Lower lobe of right lung (tissue), 2 donors: ENCODE data around the gene TET1. TPM values are rescaled to one million over a fixed set of nuclear protein-coding genes. Genes with fewer than 3 reads are reported as not detected.
"Not testable (repeated sequence)": the region's sequence is repeated elsewhere in the genome, so short reads cannot be mapped to it uniquely, and the experiment has no call there.

Experiments
- ATAC-seq, 2 donors: fragments of 200-7000 bp; cut with Tn5 transposase; one replicate each; pipeline ENCODE4 v1.9.1; 2020 to 2022; ENCODE audit warnings: mild to moderate bottlenecking in 2 of 2, moderate library complexity in 2 of 2
- DNase-seq: peaks from one replicate; pipeline ENCODE4 v3.0.0-alpha.2; 2020
- H3K27ac ChIP-seq: fragments of 200-600 bp; one replicate; pipeline ENCODE4 v1.8.0; 2022
- H3K27me3 ChIP-seq: fragments of 200-600 bp; one replicate; pipeline ENCODE4 v1.8.0; 2022; ENCODE audit warnings: low read depth
- H3K36me3 ChIP-seq: fragments of 200-600 bp; one replicate; pipeline ENCODE4 v1.8.0; 2022; ENCODE audit warnings: mild to moderate bottlenecking
- H3K4me1 ChIP-seq: fragments of 200-600 bp; one replicate; pipeline ENCODE4 v1.8.0; 2022
- H3K4me3 ChIP-seq: fragments of 200-600 bp; one replicate; pipeline ENCODE4 v1.8.0; 2022; ENCODE audit warnings: mild to moderate bottlenecking
- H3K9me3 ChIP-seq: fragments of 200-600 bp; one replicate; pipeline ENCODE4 v1.8.0; 2022
- intact Hi-C: fragments of 100-400 bp; cut with DNase I; formaldehyde crosslinking; loops from one replicate; pipeline ENCODE4 v1.11.0; 2022
- total RNA-seq: library from RNA; stranded (reverse); fragmentation: NEBNext Ultra II Directional; extraction: Animal tissue kit (Norgen Biotek cat#: 25700); gene quantifications from one replicate; pipeline ENCODE4 v1.2.1, GENCODE V29; 2021
- TF ChIP-seq, protein P1 (sequence below): fragments of 200-600 bp; IDR thresholded peaks from one replicate; pipeline ENCODE4 v1.8.0; 2022; ENCODE audit warnings: antibody characterized with exemption, mild to moderate bottlenecking
- donor health status: DM: no; HTN: yes; CAD: no; lungs with severe emphysema.

TET1 gene
- total RNA-seq, 1 donor from 2014 or later = 1.8 TPM

DNA sequence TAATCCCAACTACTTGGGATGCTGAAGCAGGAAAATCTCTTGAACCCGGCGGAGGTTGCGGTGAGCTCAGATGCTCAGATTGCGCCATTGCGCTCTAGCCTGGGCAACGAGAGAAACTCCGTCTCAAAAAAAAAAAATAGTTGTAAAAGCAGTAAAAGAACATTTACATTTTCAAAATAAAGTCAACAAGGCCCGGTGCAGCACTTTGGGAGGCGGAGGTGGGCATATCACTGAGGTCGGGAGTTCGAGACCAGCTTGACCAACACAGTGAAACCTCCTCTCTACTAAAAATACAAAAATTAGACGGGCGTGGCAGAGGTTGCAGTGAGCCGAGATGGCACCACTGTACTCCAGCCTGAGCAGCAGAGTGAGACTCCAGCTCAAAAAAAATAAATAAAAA lies 164.9 kb downstream of the TET1 start:
- ATAC-seq (no peak), DNase-seq (no peak)
- H3K36me3 ChIP-seq = peaks cover 67% of the 10 kb centered on the region
- intact Hi-C loops = no loop called here
- H3K27me3 ChIP-seq = no peaks in the 10 kb centered on the region
- TF ChIP-seq, protein P1, sequence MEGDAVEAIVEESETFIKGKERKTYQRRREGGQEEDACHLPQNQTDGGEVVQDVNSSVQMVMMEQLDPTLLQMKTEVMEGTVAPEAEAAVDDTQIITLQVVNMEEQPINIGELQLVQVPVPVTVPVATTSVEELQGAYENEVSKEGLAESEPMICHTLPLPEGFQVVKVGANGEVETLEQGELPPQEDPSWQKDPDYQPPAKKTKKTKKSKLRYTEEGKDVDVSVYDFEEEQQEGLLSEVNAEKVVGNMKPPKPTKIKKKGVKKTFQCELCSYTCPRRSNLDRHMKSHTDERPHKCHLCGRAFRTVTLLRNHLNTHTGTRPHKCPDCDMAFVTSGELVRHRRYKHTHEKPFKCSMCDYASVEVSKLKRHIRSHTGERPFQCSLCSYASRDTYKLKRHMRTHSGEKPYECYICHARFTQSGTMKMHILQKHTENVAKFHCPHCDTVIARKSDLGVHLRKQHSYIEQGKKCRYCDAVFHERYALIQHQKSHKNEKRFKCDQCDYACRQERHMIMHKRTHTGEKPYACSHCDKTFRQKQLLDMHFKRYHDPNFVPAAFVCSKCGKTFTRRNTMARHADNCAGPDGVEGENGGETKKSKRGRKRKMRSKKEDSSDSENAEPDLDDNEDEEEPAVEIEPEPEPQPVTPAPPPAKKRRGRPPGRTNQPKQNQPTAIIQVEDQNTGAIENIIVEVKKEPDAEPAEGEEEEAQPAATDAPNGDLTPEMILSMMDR = no peak
- no peak overlapping the region for H3K27ac ChIP-seq
- no peaks in the 10 kb centered on the region for H3K9me3 ChIP-seq
- peaks cover 12% of the 10 kb centered on the region for H3K4me1 ChIP-seq
- H3K4me3 ChIP-seq = no peak overlapping the region

DNA sequence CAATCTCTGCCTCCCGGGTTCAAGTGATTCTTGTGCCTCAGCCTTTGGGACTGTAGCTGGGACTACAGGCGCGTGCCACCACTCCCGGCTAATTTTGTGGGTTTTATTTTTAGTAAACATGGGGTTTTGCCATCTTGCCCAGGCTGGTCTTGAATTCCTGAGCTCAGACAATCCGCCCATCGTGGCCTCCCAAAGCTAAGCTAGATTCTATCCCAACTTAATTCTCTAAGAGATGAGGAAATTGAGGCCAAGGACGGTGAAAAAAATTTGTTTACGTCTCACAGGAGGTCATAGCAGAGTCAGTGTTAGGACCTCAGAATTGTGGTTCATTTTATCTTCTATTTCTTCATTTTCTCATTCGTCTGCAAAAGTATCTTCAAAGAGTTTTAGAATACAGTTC lies 167.0 kb downstream of the TET1 start:
- DNase-seq = no peak
- TF ChIP-seq, protein P1 = no peak

DNA sequence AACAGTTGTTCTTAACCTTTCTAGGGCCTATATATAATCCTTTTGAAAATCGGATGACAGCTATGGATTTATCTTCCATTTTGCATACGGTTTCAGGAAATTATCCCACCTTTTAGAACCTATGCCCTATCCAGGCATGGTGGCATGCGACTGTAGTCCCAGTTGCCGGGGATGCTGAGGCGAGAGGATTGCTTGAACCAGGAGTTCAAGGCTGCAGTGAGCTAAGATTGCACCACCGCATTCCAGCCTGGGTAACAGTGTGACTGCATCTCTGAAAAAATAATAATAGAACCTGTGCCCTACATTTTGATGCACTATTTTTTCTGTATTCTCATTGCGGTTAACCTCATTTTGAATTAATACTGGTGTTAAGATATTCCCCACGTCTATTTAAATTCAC lies 172.5 kb downstream of the TET1 start:
- DNase-seq (no peak), ATAC-seq (no peak)
- no peaks in the 10 kb centered on the region for H3K27me3 ChIP-seq
- intact Hi-C loops = no loop called here
- no peaks in the 10 kb centered on the region for H3K4me1 ChIP-seq
- TF ChIP-seq, protein P1 = no peak
- peaks cover 98% of the 10 kb centered on the region for H3K36me3 ChIP-seq
- H3K27ac ChIP-seq = no peak overlapping the region
- no peak overlapping the region for H3K4me3 ChIP-seq
- H3K9me3 ChIP-seq = no peaks in the 10 kb centered on the region

More for the DNA sequence above, 167.0 kb downstream of the TET1 start:
- ATAC-seq = no peak
- Histone ChIP-seq H3K4me1 (peaks cover 8% of the 10 kb centered on the region), H3K27ac (no peak overlapping the region), H3K27me3 (no peaks in the 10 kb centered on the region), H3K4me3 (no peak overlapping the region), H3K36me3 (peaks cover 89% of the 10 kb centered on the region), H3K9me3 (no peaks in the 10 kb centered on the region)
- intact Hi-C loops = no loop called here

DNA sequence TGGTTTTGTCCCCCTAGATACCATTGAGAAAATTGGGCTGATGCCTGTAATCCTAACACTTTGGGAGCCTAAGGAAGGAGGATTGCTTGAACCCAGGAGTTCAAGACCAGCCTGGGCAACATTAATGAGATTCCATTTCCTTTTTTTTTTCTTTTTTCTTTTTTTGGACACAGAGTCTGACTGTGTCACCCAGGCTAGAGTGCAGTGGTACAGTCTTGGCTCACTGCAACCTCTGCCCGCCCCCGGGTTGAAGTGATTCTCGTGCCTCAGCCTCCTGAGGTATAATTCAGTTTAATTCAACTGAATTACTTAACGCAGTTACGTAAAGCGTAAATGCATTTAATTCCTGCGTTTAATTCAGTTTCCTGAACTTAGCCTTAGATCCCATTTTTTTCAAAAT lies 174.2 kb downstream of the TET1 start:
- intact Hi-C loops = no loop called here
- H3K9me3 ChIP-seq = no peaks in the 10 kb centered on the region
- H3K36me3 ChIP-seq = peaks cover 98% of the 10 kb centered on the region
- H3K4me3 ChIP-seq = no peak overlapping the region
- no peak overlapping the region for H3K27ac ChIP-seq
- H3K27me3 ChIP-seq = no peaks in the 10 kb centered on the region
- DNase-seq (no peak), ATAC-seq (no peak)
- H3K4me1 ChIP-seq = no peaks in the 10 kb centered on the region
- TF ChIP-seq, protein P1 = no peak

DNA sequence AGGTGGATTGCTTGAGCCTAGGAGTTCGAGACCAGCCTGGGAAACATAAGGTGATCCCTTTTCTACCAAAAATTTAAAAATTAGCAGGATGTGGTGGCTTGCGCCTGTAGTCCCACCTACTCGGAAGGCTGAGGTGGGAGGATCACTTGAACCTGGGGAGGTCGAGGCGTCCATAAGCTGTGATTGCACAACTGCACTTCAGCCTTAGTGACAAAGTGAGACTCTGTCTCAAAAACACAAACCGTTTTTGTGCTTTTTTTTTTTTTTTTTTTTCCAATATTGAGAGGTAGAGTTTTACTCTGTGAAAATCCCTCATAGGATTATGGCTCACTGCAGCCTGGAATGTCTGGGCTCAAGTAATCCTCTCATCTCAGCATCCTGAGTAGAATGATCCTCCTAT lies 175.0 kb downstream of the TET1 start:
- H3K9me3 ChIP-seq = no peaks in the 10 kb centered on the region
- peaks cover 98% of the 10 kb centered on the region for H3K36me3 ChIP-seq
- no peak overlapping the region for H3K4me3 ChIP-seq
- H3K4me1 ChIP-seq = no peaks in the 10 kb centered on the region
- TF ChIP-seq, protein P1 = no peak
- H3K27me3 ChIP-seq = no peaks in the 10 kb centered on the region
- ATAC-seq (no peak), DNase-seq (no peak)
- intact Hi-C loops = no loop called here
- H3K27ac ChIP-seq = no peak overlapping the region

DNA sequence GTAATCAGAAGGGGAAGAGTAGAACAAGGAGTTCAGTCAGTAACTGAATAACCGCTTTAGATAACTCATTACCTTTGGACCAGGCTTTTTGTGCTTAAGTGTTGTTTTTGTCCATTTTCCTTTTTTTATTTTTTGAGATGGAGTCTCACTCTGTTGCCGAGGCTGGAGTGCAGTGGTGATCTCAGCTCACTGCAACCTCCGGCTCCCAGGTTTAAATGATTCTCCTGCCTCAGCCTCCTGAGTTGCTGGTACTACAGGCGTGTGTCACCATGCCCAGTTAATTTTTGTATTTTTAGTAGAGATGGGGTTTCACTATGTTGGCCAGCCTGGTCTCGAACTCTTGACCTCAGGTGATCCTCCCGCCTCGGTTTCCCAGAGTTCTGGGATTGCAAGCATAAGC lies 175.6 kb downstream of the TET1 start:
- peaks cover 98% of the 10 kb centered on the region for H3K36me3 ChIP-seq
- H3K9me3 ChIP-seq, H3K27me3 ChIP-seq, intact Hi-C loops, H3K4me1 ChIP-seq, H3K4me3 ChIP-seq, DNase-seq, ATAC-seq, H3K27ac ChIP-seq: not testable (repeated sequence)

DNA sequence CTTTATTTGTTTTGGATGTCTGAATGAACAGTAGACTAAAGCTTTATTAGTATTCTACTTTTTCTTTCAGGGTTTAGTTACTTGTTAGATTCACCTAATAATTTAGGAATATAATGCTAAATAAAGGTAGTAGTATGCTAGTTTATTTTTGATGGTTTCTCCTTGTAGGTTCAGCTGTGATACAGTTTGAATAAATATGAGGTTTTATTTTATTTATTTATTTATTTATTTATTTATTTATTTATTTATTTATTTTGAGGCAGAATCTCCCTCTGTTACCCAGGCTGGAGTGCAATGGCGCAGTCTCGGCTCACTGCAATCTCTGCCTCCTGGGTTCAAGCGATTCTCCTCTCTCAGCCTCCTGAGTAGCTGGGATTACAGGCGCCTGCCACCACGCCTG lies 180.5 kb downstream of the TET1 start:
- H3K27me3 ChIP-seq, H3K9me3 ChIP-seq, H3K27ac ChIP-seq, ATAC-seq, H3K4me3 ChIP-seq, DNase-seq, intact Hi-C loops, H3K4me1 ChIP-seq: not testable (repeated sequence)
- peaks cover 100% of the 10 kb centered on the region for H3K36me3 ChIP-seq
